Smooth muscle cell (in vitro differentiated cells): ENCODE results near the gene ITPR2. TPM values are rescaled to one million over a fixed set of nuclear protein-coding genes. Genes with fewer than 3 reads are reported as not detected.

Experiments used
- DNase-seq: peaks from one replicate; lab custom pipeline; 2025; ENCODE audit not compliant: unreplicated experiment; lab: John Stamatoyannopoulos, UW
- H2AFZ ChIP-seq: fragments of 200-600 bp; sonication (generic); 2 replicates; pipeline ENCODE4 v1.6.0; 2016; ENCODE audit warnings: antibody characterized with exemption, low read depth, mild to moderate bottlenecking
- H3F3A ChIP-seq: fragments of 200-600 bp; sonication (generic); 2 replicates; pipeline ENCODE4 v1.6.0; 2017; ENCODE audit warnings: antibody characterized with exemption, low read depth
- H3K27ac ChIP-seq: fragments of 200-600 bp; sonication (generic); 2 replicates; pipeline ENCODE4 v1.5.1; 2016; ENCODE audit warnings: low read depth, mild to moderate bottlenecking
- H3K27me3 ChIP-seq: fragments of 200-600 bp; sonication (generic); 2 replicates; pipeline ENCODE4 v1.6.1; 2016; ENCODE audit warnings: low read depth, mild to moderate bottlenecking
- H3K36me3 ChIP-seq: fragments of 200-600 bp; sonication (generic); 2 replicates; pipeline ENCODE4 v1.5.1; 2016; ENCODE audit warnings: low read depth
- H3K4me1 ChIP-seq: fragments of 200-600 bp; sonication (generic); 2 replicates; pipeline ENCODE4 v1.5.1; 2016; ENCODE audit warnings: low read depth
- H3K4me2 ChIP-seq: fragments of 200-600 bp; sonication (generic); 2 replicates; pipeline ENCODE4 v1.6.0; 2016; ENCODE audit warnings: mild to moderate bottlenecking
- H3K4me3 ChIP-seq: fragments of 200-600 bp; sonication (generic); 2 replicates; pipeline ENCODE4 v1.5.1; 2016; ENCODE audit warnings: mild to moderate bottlenecking
- H3K79me2 ChIP-seq: fragments of 200-600 bp; sonication (generic); 2 replicates; pipeline ENCODE4 v1.6.0; 2016; ENCODE audit warnings: low read depth, mild to moderate bottlenecking
- H3K9ac ChIP-seq: fragments of 200-600 bp; sonication (generic); 2 replicates; pipeline ENCODE4 v1.6.0; 2016; ENCODE audit warnings: low read depth
- H3K9me3 ChIP-seq: fragments of 200-600 bp; sonication (generic); replicated peaks from 2 replicates; pipeline ENCODE4 v1.5.1; 2016; ENCODE audit warnings: low read depth
- H4K20me1 ChIP-seq: fragments of 200-600 bp; sonication (generic); 2 replicates; pipeline ENCODE4 v1.6.0; 2016; ENCODE audit warnings: low read depth
- WGBS: methylation state at CpG from one replicate; pipeline ENCODE4 v1.1.7; 2016; ENCODE audit warnings: low lambda C conversion rate; 5-methylcytosine and 5-hydroxymethylcytosine counted together
- polyA plus RNA-seq: library from polyadenylated mRNA; unstranded; fragments of >200 nt; fragmentation: Nextera tagmentation; extraction: Ambion mirVana; gene quantifications from 2 replicates; pipeline ENCODE4 v1.2.1, GENCODE V29; 2016
- total RNA-seq: library from RNA; depleted of rRNA; stranded (reverse); fragments of >200 nt; gene quantifications from 2 replicates; pipeline ENCODE4 v1.2.3, GENCODE V29; 2014
- TF ChIP-seq, protein P1 (sequence below): fragments of 200-600 bp; sonication (generic); IDR thresholded peaks from 2 replicates; pipeline ENCODE4 v1.5.1; 2017; ENCODE audit warnings: borderline replicate concordance, mild to moderate bottlenecking, antibody characterized with exemption; ENCODE audit not compliant: insufficient read depth, poor library complexity, severe bottlenecking

The ITPR2 gene
- total and polyA plus RNA-seq, 2 experiments from 2014 or later: 6.8 to 17.4 TPM

DNA sequence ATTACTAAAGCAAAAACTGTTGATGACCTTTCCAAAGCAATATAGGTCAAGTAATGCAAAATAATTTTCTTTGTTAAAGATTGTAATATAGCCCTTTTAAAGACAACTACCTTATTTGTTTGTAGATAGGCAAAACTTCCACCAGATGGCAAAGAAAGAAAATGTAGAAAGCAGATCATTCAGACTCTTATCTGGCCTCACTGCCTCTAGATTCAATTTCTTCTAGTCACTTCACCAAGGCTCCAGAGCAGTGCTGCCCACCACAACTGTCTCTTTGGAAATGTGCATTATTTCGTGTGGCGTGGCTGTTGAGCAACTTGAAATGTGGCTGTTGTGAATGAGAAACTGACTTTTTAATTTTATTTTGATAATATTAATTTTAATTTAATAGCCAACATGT, 127.1 kb downstream of the ITPR2 start:
- H3K4me2 ChIP-seq: no peak overlapping the region
- WGBS: 87% methylated on average over 2 of the region's 2 CpGs
- no peak for DNase-seq
- H2AFZ ChIP-seq: no peak overlapping the region
- no peaks in the 10 kb centered on the region for H3F3A ChIP-seq
- no peaks in the 10 kb centered on the region for H3K27me3 ChIP-seq
- H4K20me1 ChIP-seq: no peaks in the 10 kb centered on the region
- no peaks in the 10 kb centered on the region for H3K9me3 ChIP-seq
- H3K79me2 ChIP-seq: no peaks in the 10 kb centered on the region
- no peaks in the 10 kb centered on the region for H3K36me3 ChIP-seq
- H3K27ac ChIP-seq: no peak overlapping the region
- TF ChIP-seq, protein P1, sequence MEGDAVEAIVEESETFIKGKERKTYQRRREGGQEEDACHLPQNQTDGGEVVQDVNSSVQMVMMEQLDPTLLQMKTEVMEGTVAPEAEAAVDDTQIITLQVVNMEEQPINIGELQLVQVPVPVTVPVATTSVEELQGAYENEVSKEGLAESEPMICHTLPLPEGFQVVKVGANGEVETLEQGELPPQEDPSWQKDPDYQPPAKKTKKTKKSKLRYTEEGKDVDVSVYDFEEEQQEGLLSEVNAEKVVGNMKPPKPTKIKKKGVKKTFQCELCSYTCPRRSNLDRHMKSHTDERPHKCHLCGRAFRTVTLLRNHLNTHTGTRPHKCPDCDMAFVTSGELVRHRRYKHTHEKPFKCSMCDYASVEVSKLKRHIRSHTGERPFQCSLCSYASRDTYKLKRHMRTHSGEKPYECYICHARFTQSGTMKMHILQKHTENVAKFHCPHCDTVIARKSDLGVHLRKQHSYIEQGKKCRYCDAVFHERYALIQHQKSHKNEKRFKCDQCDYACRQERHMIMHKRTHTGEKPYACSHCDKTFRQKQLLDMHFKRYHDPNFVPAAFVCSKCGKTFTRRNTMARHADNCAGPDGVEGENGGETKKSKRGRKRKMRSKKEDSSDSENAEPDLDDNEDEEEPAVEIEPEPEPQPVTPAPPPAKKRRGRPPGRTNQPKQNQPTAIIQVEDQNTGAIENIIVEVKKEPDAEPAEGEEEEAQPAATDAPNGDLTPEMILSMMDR: no peak
- no peak overlapping the region for H3K9ac ChIP-seq
- peaks cover 5% of the 10 kb centered on the region for H3K4me1 ChIP-seq
- H3K4me3 ChIP-seq: no peak overlapping the region

DNA sequence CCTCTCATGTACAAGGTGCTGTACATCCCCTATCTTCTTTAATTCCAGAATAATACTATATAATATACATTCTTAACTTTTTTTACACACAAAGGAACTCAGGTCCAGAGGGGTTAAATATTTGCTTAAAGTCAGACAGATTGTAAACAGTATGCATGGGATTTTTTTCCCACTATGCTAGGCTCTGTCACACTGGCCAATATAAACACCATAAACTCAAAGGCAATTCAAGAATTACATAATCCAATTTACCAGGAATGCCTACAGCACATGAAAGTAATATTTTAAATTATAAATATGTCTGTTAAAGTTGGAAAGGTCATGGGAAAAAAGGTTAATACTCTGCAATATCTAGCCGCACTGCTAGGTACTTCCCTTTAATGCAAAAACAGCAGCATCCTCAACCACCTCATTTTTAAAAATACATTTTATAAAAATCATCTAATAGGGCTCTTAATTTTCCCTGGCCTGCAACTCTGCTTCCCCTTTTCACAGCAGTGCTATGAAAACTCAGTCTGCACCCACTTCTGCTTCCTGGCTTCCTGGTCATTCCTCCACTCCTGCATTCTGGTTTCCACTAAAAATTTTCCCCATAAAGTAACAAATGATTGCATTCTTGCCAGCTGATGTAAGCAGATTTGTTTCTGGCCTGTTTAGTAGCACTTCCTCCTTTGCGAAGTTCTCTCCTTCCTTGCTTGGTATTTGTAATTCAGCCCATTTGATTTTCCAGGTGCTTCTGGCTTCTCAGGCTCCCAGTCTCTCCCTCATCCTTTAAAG, 128.1 kb downstream of the ITPR2 start:
- Histone ChIP-seq H3K9ac (no peak overlapping the region), H3K27me3 (no peaks in the 10 kb centered on the region), H3K9me3 (no peaks in the 10 kb centered on the region), H3K4me2 (no peak overlapping the region), H3K36me3 (no peaks in the 10 kb centered on the region), H3K79me2 (no peaks in the 10 kb centered on the region), H3K27ac (no peak overlapping the region), H3K4me1 (peaks cover 5% of the 10 kb centered on the region), H3K4me3 (no peak overlapping the region), H4K20me1 (no peaks in the 10 kb centered on the region), H3F3A (no peaks in the 10 kb centered on the region), H2AFZ (no peak overlapping the region)
- WGBS: 9% methylated on average over 2 of the region's 2 CpGs
- TF ChIP-seq, protein P1: no peak
- DNase-seq: no peak

DNA sequence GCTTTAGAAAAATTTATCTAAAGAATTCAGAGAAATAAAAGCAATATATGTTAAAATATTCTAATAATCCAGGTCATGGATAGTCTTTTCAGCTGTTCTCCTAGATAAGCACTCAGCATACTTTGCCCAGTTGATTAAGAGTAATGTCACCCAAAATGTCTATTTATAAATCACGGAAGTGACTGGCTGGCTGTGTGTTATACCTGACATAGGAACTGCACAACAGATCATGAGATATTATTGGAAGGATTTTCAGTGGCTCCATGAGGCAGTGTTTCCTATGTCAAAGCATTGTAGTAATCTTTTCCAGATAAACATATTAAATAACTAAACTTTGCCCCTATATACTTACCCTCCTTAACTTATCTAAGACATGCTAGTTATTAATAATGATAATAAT, 128.8 kb downstream of the ITPR2 start:
- TF ChIP-seq, protein P1: no peak
- no peaks in the 10 kb centered on the region for H3K79me2 ChIP-seq
- H3K27ac ChIP-seq: no peak overlapping the region
- H2AFZ ChIP-seq: no peak overlapping the region
- no peak for DNase-seq
- H3K4me2 ChIP-seq: no peak overlapping the region
- H3K9me3 ChIP-seq: no peaks in the 10 kb centered on the region
- H3K4me3 ChIP-seq: no peak overlapping the region
- 97% methylated on average over 1 of the region's 1 CpG for WGBS
- no peak overlapping the region for H3K9ac ChIP-seq
- no peaks in the 10 kb centered on the region for H4K20me1 ChIP-seq
- H3F3A ChIP-seq: no peaks in the 10 kb centered on the region
- H3K36me3 ChIP-seq: no peaks in the 10 kb centered on the region
- no peaks in the 10 kb centered on the region for H3K27me3 ChIP-seq
- H3K4me1 ChIP-seq: peaks cover 2% of the 10 kb centered on the region

DNA sequence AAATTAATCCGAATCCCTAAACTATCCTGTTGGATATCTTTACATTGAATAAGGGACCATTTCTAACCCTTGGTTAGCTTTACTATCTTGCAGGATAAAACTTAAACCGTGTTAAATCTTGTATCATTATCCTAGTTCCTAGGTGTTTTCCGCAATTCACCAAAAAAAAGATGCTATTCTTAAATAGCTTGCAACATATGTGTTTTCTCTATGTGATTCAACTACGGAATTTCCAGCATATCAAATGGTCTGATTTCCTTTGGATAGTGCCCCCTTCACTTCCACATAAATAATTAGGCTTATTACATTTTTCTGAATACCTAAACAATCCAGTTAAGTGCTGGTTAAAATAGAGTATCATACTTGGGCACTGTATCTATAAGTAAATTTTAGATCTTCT, 130.3 kb downstream of the ITPR2 start:
- WGBS: 90% methylated on average over 4 of the region's 4 CpGs
- DNase-seq: no peak

More for the DNA sequence above, 130.3 kb downstream of the ITPR2 start:
- Histone ChIP-seq H3K4me2 (no peak overlapping the region), H3K4me1 (no peaks in the 10 kb centered on the region), H3K27ac (no peak overlapping the region), H3F3A (no peaks in the 10 kb centered on the region), H4K20me1 (no peaks in the 10 kb centered on the region), H3K36me3 (no peaks in the 10 kb centered on the region), H3K27me3 (no peaks in the 10 kb centered on the region), H3K4me3 (no peak overlapping the region), H3K79me2 (no peaks in the 10 kb centered on the region), H2AFZ (no peak overlapping the region), H3K9ac (no peak overlapping the region), H3K9me3 (no peaks in the 10 kb centered on the region)
- TF ChIP-seq, protein P1: no peak
